GM13976 (cell line): ENCODE measurements around the gene STON1.

Source experiments
- DNase-seq: peaks from one replicate; pipeline ENCODE4 v3.0.0; 2012; ENCODE audit warnings: low spot score
- CTCF ChIP-seq: IDR thresholded peaks from 2 replicates; pipeline ENCODE4 v1.5.1; 2012; ENCODE audit warnings: borderline replicate concordance, mild to moderate bottlenecking; ENCODE audit not compliant: insufficient read depth; ENCODE audit errors: extremely low read depth, missing control alignments, control extremely low read depth
- in situ Hi-C: fragments of 300-500 bp; cut with MboI; formaldehyde crosslinking; loops from one replicate; pipeline ENCODE4 v1.12.0; 2022; ENCODE audit warnings: low sequenced_read_pairs, mixed read lengths, inconsistent platforms; ENCODE audit not compliant: unreplicated experiment

STON1 gene, protein sequence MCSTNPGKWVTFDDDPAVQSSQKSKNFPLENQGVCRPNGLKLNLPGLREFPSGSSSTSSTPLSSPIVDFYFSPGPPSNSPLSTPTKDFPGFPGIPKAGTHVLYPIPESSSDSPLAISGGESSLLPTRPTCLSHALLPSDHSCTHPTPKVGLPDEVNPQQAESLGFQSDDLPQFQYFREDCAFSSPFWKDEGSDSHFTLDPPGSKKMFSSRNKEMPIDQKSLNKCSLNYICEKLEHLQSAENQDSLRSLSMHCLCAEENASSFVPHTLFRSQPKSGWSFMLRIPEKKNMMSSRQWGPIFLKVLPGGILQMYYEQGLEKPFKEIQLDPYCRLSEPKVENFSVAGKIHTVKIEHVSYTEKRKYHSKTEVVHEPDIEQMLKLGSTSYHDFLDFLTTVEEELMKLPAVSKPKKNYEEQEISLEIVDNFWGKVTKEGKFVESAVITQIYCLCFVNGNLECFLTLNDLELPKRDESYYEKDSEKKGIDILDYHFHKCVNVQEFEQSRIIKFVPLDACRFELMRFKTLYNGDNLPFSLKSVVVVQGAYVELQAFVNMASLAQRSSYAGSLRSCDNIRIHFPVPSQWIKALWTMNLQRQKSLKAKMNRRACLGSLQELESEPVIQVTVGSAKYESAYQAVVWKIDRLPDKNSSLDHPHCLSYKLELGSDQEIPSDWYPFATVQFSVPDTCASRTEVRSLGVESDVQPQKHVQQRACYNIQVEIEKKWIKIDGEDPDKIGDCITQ

DNA sequence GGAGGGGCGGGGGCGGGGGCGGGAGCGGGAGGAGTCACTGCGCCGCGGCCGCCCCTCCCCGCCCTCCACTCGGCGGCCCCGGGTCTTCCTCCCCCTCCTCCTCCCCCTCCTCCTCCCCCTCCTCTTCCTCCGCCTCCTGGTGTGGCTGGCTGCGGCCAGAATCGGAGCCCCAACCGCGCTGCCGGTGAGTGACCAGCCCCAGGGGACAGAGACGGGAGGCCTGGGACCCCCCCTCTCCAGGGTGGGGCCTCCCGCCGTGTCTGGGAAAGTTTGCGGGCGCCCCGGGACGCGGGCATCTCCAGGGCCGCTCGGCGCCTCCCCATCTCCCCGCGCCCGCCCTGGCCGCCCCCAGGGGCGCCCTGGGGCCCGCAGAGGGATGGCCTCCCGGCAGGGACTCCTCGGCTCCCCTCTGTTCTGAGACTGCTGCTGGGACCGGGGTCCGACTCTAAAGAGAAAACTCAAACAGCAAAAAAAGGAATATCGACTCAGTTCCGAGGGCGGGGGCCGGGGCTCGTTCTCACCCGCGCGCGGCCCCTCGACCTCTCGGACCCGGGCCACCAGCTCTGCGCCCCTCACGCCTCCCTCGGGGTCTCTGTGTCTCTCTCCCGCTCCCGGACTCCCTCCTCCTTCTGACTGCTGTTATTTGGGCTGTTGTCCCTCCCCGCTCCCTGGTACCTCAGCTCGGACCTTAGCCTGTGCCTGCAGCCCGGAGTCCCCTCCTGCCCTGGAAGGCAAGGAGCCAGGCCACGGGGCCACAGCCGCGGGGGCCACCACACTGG lies at the start of gene STON1:
STON1 (plus strand) TSS at position 122 of the 779 bp plus-strand sequence. CDS start 50,480 bp downstream, outside the sequence.
- TF ChIP-seq CTCF: no peak
- DNase-seq: peak; percentile 70
- in situ Hi-C loops: no loop called here

- no peak for DNase-seq
- in situ Hi-C loops: no loop called here
- TF ChIP-seq CTCF: no peak
These were observed 49.4 kb upstream of the STON1 start for GRCh38 chr2:48480526-48480925.

GRCh38 chr2:48482313-48482712 lies 47.6 kb upstream of the STON1 start:
- no peak for DNase-seq
- in situ Hi-C loops: no loop called here
- TF ChIP-seq CTCF: no peak

GRCh38 chr2:48482769-48483168 lies 47.2 kb upstream of the STON1 start:
- in situ Hi-C loops: no loop called here
- no peak for DNase-seq
- no peak for TF ChIP-seq CTCF

DNA sequence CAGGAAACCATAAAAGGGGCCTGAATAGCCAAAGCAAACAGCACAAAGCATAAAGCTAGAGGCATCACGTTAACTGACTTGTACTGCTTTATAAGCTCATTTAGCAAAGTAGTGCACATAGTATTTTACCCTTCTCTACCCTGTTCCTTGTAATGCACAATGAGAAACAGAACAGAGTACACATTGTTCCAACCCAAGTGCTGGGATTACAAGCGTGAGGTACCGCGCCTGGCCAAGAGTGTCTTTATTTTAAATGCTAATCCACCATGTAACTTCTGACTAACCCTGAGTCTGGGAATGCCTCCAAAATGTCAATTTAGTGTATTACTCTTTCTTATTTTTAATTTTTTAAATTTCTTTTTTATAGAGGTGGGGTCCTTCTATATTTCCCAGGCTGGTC lies 46.4 kb upstream of the STON1 start:
- DNase-seq: no peak
- TF ChIP-seq CTCF: no peak
- in situ Hi-C loops: no loop called here

DNA sequence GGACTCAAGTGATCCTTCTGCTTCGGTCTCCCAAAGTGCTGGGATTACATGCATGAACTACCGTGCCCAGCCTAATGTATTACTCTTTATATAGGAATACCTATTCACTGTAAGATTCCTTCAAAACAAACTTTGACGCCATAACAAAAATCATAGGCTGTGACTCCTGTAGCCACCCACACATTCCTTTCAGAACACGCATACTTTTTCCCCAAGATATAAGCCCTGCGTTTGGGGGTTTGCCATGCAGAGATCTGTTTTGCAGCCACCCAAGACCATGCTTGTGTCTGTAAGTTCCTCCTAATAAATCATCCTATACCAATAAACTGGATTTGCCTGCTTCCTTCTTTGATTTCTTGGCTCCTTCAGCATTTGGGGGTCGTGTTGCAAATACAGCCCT lies 46.0 kb upstream of the STON1 start:
- TF ChIP-seq CTCF: no peak
- DNase-seq: no peak

More for the DNA sequence above, 46.0 kb upstream of the STON1 start:
- in situ Hi-C loops: no loop called here
